ENCODE results near the gene P4HA3.

DNA sequence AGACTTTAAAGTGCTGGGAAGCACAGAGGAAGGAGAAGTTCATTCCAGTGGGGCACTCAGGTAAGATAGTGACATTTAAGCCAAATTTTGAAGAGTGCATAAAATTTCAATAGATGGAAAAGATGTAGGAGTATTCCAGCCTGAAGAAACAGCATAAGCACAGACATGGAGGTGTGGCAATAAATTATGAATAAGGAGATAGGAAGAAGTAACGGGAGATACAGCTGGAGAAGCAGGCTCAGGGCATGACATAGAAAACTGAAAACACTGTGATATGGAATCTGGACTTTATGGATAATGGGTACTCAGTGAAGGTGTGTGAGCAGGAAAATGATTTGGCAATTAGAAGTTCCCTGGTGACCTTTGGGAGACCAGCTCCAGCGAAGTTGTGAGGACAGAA is 33.3 kb downstream of the P4HA3 start:
- TF ChIP-seq, protein P1, sequence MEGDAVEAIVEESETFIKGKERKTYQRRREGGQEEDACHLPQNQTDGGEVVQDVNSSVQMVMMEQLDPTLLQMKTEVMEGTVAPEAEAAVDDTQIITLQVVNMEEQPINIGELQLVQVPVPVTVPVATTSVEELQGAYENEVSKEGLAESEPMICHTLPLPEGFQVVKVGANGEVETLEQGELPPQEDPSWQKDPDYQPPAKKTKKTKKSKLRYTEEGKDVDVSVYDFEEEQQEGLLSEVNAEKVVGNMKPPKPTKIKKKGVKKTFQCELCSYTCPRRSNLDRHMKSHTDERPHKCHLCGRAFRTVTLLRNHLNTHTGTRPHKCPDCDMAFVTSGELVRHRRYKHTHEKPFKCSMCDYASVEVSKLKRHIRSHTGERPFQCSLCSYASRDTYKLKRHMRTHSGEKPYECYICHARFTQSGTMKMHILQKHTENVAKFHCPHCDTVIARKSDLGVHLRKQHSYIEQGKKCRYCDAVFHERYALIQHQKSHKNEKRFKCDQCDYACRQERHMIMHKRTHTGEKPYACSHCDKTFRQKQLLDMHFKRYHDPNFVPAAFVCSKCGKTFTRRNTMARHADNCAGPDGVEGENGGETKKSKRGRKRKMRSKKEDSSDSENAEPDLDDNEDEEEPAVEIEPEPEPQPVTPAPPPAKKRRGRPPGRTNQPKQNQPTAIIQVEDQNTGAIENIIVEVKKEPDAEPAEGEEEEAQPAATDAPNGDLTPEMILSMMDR (IDR thresholded peaks at IDR 0.05; ENCODE audit: low read depth, low read length) = no peak
- no peak for TF ChIP-seq EZH2phosphoT487 (IDR thresholded peaks at IDR 0.05; ENCODE audit: low read depth)

All from OCI-LY3 (cell line).